SIG-M5 treated with dmso at 0.1 percent for 504 hours (cell line): Measurements from ENCODE around the gene SLX4.
A peak's percentile ranks its signal among the peaks of the same experiment; 100 is the strongest.
"Not testable (repeated sequence)": the region's sequence is repeated elsewhere in the genome, so short reads cannot be mapped to it uniquely, and the experiment has no call there.

Source experiments
- DNase-seq: peaks from one replicate; lab custom pipeline; 2025; ENCODE audit not compliant: unreplicated experiment; lab: John Stamatoyannopoulos, UW

The SLX4 gene, protein sequence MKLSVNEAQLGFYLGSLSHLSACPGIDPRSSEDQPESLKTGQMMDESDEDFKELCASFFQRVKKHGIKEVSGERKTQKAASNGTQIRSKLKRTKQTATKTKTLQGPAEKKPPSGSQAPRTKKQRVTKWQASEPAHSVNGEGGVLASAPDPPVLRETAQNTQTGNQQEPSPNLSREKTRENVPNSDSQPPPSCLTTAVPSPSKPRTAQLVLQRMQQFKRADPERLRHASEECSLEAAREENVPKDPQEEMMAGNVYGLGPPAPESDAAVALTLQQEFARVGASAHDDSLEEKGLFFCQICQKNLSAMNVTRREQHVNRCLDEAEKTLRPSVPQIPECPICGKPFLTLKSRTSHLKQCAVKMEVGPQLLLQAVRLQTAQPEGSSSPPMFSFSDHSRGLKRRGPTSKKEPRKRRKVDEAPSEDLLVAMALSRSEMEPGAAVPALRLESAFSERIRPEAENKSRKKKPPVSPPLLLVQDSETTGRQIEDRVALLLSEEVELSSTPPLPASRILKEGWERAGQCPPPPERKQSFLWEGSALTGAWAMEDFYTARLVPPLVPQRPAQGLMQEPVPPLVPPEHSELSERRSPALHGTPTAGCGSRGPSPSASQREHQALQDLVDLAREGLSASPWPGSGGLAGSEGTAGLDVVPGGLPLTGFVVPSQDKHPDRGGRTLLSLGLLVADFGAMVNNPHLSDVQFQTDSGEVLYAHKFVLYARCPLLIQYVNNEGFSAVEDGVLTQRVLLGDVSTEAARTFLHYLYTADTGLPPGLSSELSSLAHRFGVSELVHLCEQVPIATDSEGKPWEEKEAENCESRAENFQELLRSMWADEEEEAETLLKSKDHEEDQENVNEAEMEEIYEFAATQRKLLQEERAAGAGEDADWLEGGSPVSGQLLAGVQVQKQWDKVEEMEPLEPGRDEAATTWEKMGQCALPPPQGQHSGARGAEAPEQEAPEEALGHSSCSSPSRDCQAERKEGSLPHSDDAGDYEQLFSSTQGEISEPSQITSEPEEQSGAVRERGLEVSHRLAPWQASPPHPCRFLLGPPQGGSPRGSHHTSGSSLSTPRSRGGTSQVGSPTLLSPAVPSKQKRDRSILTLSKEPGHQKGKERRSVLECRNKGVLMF (N-terminal part only)

GRCh38 chr16:3611146-3611975 lies at the start of gene SLX4:
SLX4 (minus strand) TSS chr16:3611606; CDS start chr16:3608964, 2,642 bp downstream.
- peak; percentile 87 for DNase-seq

DNA sequence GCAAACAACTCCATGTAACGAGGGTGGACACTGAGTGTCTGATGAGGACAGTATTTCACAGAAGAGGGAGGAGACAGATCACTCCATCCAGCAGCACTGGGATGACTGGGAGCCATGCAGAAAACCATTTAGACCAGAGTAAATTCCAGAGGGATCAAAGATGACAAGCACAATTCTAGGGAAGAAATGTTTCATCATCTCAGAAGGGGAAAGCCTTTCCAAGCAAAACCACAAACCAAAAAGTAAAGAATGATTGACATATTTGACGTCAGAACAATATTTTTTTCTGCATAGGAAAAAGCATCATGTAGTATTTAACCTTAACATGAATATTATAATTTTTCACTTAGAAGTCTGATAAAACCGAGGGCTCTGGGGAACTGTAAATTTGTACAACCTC lies 47.8 kb upstream of the SLX4 start:
- no peak for DNase-seq

- DNase-seq = no peak
Measured at GRCh38 chr16:3656491-3657468, 45.4 kb upstream of the SLX4 start.

- not testable (repeated sequence) for DNase-seq
Measured at GRCh38 chr16:3656160-3656490, 44.7 kb upstream of the SLX4 start.

DNA sequence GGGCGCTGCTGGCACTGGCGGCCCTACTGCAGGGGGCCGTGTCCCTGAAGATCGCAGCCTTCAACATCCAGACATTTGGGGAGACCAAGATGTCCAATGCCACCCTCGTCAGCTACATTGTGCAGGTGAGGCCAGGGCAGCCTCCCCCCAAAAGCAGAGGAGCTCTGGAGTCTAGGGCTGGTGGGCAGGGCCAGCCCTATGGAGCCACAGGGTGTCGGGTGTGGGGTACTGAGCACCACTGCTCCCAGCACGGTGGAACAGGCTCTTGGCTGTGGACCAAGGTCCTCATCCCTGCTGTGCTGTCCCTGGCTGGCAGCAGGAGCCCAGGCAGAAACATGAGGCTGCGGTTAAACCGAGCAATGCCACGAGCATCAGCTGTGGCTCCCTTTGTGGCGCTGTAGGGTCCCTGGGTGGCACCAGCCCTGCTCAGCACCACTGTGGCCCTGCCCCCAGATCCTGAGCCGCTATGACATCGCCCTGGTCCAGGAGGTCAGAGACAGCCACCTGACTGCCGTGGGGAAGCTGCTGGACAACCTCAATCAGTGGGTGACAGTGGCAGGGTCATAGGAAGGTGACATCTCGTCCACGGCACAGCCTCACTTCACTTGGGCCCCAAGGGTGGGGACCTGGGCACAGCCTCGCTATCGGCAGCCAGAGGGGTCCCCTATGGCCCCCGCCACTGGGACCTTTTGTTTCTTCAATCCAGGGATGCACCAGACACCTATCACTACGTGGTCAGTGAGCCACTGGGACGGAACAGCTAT lies 44.2 kb upstream of the SLX4 start:
- no peak for DNase-seq

- DNase-seq = no peak
Measured at GRCh38 chr16:3655030-3655395, 43.6 kb upstream of the SLX4 start.

DNA sequence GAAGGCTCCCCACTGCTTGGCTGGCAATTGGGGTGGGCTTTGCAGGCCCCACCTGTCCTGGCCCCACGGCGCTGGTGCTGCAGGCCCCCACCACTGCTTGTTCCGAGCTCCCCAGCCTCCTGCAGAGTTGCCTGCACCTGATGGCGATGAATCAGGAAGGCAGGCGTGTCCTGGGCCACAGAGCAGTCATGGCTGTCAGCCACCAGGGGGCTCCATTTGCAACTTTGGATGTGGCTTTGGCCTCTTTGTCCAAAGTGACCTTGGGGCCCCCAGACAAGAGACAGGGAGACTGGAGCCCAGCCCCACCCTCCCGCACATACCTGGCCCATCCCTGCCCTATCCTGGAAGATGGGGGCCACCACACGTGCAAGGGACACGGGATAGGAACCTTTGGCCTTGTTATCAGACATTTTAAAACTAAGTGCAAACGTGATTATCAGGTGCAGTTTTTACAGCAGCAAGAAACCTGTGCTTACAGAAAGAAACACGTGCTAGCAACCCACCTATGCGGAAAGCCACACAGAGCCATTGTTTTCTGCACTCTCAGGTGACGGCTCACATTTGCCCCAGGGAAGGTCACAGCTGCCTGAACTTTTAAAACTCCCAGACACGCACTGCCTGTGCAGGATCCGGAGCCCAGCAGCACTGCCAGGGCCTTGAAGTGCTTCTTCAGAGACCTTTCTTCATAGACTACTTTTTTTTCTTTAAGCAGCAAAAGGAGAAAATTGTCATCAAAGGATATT lies 43.0 kb upstream of the SLX4 start, which contains the start of gene DNASE1:
Gene DNASE1 (plus strand): TSS at position 443 of the 743 bp plus-strand sequence. CDS start 683 bp downstream, outside the sequence.
- peak; percentile 45 for DNase-seq

DNA sequence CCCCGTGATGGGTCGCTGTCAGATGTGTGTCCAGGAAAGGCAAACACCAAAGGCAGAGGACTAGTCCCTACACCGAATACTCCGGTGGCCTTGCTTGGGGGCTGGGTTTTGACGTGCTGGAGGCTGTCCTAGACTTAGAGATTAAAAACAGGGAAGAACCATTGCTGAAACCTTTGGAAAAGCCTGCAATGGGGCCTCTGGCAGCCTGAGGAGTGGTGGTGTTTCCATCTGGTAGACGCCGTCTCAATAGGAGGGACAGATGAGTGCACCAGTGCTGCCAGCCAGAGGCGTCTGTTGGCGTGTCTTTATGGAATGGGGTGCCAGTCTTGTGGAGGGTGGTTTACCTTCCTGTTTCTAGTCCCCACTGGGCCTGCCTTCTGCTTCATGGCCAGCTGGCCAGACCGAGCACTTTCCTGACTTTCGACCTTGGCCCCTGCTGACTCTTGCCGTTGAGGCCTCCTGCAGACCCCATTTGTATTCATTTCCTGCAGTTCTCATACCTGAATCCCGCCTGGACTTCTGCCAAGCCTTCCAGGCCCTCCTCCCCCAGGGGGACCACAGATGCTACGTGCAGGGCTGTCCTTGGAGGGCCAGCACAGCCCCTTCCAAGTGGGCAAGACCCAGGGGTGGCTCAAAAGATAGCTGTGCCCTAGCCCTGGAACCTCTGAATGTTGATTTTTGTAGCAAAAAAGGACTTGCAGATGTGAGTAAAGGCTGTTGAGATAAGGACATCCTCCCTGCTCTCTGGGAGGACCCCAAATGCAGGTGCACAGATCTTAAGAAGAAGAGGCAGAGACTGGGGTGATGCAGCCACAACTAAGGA lies 41.2 kb upstream of the SLX4 start:
- no peak for DNase-seq

GRCh38 chr16:3651461-3652372 lies 40.3 kb upstream of the SLX4 start:
- no peak for DNase-seq

DNA sequence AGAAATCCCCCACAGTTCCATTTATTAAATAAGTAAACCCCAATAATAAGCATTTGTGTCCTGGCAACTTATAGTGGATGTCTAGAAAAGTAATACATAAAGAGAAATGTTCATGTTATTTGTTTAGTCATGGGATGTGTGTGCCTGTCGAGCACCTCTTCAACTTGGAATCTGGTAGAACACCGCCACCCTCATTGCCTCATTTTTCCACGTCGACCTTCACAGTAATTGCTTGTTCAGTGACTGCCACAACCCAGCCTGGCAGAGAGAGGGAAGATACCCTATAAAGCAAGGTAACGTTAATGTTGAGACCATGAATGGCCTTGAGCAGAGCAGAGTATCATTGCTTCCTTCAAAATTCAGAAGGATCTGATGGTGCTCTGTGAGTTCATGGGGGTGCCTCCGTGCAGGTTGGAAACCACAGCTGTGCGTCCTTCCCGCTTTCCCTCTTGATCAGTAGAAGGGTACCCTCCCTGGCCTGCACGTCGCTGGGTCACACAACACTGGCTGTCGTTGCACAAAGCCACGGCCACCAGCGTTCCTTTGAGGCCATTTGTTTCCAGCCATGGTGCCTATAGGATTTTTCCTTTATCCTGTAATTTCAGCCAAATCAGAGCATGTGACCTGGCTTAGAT lies 39.3 kb upstream of the SLX4 start:
- DNase-seq = no peak

GRCh38 chr16:3646348-3646920 lies 35.0 kb upstream of the SLX4 start:
- DNase-seq = peak; percentile 53

DNA sequence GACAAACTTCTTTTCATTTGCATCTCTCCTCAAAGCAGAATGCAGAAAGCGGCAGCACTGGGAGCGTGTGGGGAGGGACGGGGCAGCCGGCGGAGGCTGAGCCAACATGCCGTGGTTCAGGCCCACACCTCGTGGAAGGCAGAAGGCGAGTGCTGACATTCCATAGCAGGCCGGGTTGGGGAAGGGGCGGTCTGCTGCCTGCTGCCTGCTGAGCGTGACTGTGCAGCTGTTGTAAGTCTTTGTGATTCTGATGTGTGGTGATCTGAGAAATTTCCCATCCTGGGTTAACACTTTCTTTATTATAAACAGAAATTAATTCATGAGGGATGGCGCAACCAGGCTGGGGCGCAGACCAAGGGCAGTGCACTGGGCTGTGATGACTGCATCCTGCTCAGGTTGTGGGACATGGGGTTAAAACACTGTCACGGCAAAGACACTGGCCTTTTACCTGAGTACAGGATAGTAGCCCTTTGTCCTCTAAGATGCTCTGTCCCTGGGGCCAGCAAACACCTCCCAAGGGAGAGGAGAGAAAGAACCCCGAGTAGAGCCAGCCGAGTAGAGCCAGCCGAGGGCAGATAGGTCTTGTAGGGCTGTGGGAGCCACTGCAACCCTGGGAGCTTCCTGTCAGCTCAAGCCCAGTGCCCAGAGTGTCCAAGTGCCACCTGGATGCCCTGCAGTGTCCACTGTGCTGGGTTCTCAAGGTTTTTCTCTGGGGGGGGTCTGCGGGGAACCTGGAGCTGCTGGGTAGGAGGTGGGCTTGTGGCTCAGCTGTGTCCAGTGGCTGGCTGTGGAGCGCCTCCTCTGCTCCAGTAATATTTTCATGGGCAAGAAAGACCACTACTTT lies 34.3 kb upstream of the SLX4 start:
- no peak for DNase-seq

GRCh38 chr16:3645108-3645503 lies 33.7 kb upstream of the SLX4 start:
- DNase-seq = no peak

- DNase-seq = no peak
Measured at GRCh38 chr16:3643095-3643730, 31.8 kb upstream of the SLX4 start.
